ENCODE data around the gene HOXB3. TPM values are rescaled to one million over a fixed set of nuclear protein-coding genes. Genes with fewer than 3 reads are reported as not detected.

Gene HOXB3
- total and polyA plus RNA-seq, 7 donors, result 0.96 to 8.8 (median 1.5) TPM

- DNase-seq, result no peak
These were observed 62.5 kb downstream of the HOXB3 start for GRCh38 chr17:48527547-48527932.

GRCh38 chr17:48526608-48527546 is 63.2 kb downstream of the HOXB3 start:
- peak overlapping the region; percentile 38 for H3K4me3 ChIP-seq
- no peaks in the 10 kb centered on the region for H3K9me3 ChIP-seq
- peaks cover 0 to 28% (median 7%) of the 10 kb centered on the region in 3 donors for H3K27me3 ChIP-seq (ENCODE audit: insufficient read depth in 3 of 3, low read length in 2 of 3)
- intact Hi-C loops (cut with DNase I), result no loop called here
- WGBS, 3 donors, result 42 to 44% (median 42%) methylated on average over 45 to 59 of the region's 59 CpGs
- DNase-seq, result peak in 1 of 2 donors; percentile 48
- H3K36me3 ChIP-seq (ENCODE audit: insufficient read depth in 1 of 2, low read depth in 1 of 2), result no peaks in the 10 kb centered on the region
- no peak for ATAC-seq
- TF ChIP-seq, protein P1, sequence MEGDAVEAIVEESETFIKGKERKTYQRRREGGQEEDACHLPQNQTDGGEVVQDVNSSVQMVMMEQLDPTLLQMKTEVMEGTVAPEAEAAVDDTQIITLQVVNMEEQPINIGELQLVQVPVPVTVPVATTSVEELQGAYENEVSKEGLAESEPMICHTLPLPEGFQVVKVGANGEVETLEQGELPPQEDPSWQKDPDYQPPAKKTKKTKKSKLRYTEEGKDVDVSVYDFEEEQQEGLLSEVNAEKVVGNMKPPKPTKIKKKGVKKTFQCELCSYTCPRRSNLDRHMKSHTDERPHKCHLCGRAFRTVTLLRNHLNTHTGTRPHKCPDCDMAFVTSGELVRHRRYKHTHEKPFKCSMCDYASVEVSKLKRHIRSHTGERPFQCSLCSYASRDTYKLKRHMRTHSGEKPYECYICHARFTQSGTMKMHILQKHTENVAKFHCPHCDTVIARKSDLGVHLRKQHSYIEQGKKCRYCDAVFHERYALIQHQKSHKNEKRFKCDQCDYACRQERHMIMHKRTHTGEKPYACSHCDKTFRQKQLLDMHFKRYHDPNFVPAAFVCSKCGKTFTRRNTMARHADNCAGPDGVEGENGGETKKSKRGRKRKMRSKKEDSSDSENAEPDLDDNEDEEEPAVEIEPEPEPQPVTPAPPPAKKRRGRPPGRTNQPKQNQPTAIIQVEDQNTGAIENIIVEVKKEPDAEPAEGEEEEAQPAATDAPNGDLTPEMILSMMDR (IDR thresholded peaks at IDR 0.05), result no peak
- H3K27ac ChIP-seq, result no peak overlapping the region
- H3K4me1 ChIP-seq, result no peaks in the 10 kb centered on the region

More at GRCh38 chr17:48527547-48527932, 62.5 kb downstream of the HOXB3 start:
- no peaks in the 10 kb centered on the region for H3K4me1 ChIP-seq
- peaks cover 0 to 28% (median 7%) of the 10 kb centered on the region in 3 donors for H3K27me3 ChIP-seq (ENCODE audit: insufficient read depth in 3 of 3, low read length in 2 of 3)
- H3K36me3 ChIP-seq (ENCODE audit: insufficient read depth in 1 of 2, low read depth in 1 of 2), result no peaks in the 10 kb centered on the region
- ATAC-seq, result no peak
- H3K9me3 ChIP-seq, result no peaks in the 10 kb centered on the region
- WGBS, 3 donors, result 62 to 75% (median 65%) methylated on average over 13 to 14 of the region's 14 CpGs
- TF ChIP-seq, protein P1 (IDR thresholded peaks at IDR 0.05), result no peak
- intact Hi-C loops (cut with DNase I), result no loop called here
- no peak overlapping the region for H3K4me3 ChIP-seq
- H3K27ac ChIP-seq, result no peak overlapping the region

- Histone ChIP-seq H3K36me3 (ENCODE audit: insufficient read depth in 1 of 2, low read depth in 1 of 2) (no peaks in the 10 kb centered on the region), H3K9me3 (no peaks in the 10 kb centered on the region), H3K4me1 (no peaks in the 10 kb centered on the region), H3K4me3 (no peak overlapping the region), H3K27ac (no peak overlapping the region), H3K27me3 (ENCODE audit: insufficient read depth in 3 of 3, low read length in 2 of 3) (peaks cover 0 to 25% (median 2%) of the 10 kb centered on the region in 3 donors)
- 56 to 72% (median 64%) methylated on average over 6 of the region's 6 CpGs for WGBS, 3 donors
- intact Hi-C loops (cut with DNase I), result no loop called here
- TF ChIP-seq, protein P1 (IDR thresholded peaks at IDR 0.05), result no peak
- ATAC-seq (no peak), DNase-seq (no peak)
These were observed 67.0 kb downstream of the HOXB3 start for GRCh38 chr17:48523010-48523409.

DNA sequence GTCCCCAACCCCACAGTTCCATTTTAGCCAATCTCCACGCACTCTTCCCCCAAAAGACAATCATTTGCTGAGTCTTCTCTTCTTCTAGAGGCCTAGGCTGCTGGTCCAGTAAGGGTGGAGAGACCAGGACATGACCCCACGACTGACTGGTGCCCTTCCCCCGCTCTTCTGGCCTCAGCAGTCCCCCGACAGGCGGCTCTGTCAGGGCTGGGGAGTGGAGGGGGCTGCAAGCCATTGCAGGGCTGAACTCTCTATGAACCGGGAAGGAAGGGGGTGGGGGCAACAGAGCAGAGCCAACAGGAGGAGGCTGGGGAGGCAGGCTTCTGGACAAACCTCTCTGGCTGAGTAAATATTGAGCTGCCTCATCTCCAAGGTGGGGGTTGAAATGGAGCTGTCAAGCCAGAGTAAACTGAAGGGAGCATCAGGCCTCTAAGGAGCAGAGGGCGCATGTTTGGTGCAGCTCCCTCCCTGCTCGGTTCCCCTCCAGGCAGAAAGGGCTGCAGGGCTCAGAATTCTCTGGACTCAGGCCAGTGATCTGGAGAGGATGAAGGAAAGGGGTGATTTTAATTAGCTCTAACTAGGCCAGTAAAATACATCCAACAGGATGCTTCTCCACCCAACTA is 67.9 kb downstream of the HOXB3 start:
- 43 to 48% (median 43%) methylated on average over 8 of the region's 8 CpGs for WGBS, 3 donors
- TF ChIP-seq, protein P1 (IDR thresholded peaks at IDR 0.05), result no peak
- intact Hi-C loops (cut with DNase I), result no loop called here
- no peaks in the 10 kb centered on the region for H3K36me3 ChIP-seq (ENCODE audit: insufficient read depth in 1 of 2, low read depth in 1 of 2)
- no peaks in the 10 kb centered on the region for H3K9me3 ChIP-seq
- H3K27me3 ChIP-seq (ENCODE audit: insufficient read depth in 3 of 3, low read length in 2 of 3), result peaks cover 0 to 17% (median 0%) of the 10 kb centered on the region in 3 donors
- no peak overlapping the region for H3K4me3 ChIP-seq
- DNase-seq (peak in 1 of 2 donors; percentile 52), ATAC-seq (no peak)
- no peaks in the 10 kb centered on the region for H3K4me1 ChIP-seq
- no peak overlapping the region for H3K27ac ChIP-seq
